GM21529 (cell line): ENCODE results near the gene IL4I1.

Source experiments
- ATAC-seq: cut with Tn5 transposase; IDR thresholded peaks from one replicate; pipeline ENCODE4 v1.9.1; 2021; ENCODE audit not compliant: unreplicated experiment

The IL4I1 gene

GRCh38 chr19:49924004-49924880 is 27.6 kb upstream of the IL4I1 start:
- no peak for ATAC-seq

GRCh38 chr19:49923055-49924003 is 26.6 kb upstream of the IL4I1 start:
- ATAC-seq: no peak

- no peak for ATAC-seq
These were observed 25.4 kb upstream of the IL4I1 start for GRCh38 chr19:49921871-49922795.

- no peak for ATAC-seq
These were observed 24.1 kb upstream of the IL4I1 start for GRCh38 chr19:49920624-49921363.

GRCh38 chr19:49918089-49918488 is 21.4 kb upstream of the IL4I1 start:
- no peak for ATAC-seq

GRCh38 chr19:49916839-49917733 is 20.4 kb upstream of the IL4I1 start:
- ATAC-seq: no peak

GRCh38 chr19:49915271-49915670 is 18.6 kb upstream of the IL4I1 start:
- no peak for ATAC-seq

- no peak for ATAC-seq
These were observed 17.0 kb upstream of the IL4I1 start for GRCh38 chr19:49913720-49914119.

GRCh38 chr19:49912965-49913685 is 16.4 kb upstream of the IL4I1 start:
- no peak for ATAC-seq

GRCh38 chr19:49911381-49912145 is 14.9 kb upstream of the IL4I1 start:
- ATAC-seq: peak; percentile 39

GRCh38 chr19:49910179-49910578 is 13.5 kb upstream of the IL4I1 start:
- ATAC-seq: no peak

- no peak for ATAC-seq
These were observed 12.1 kb upstream of the IL4I1 start for GRCh38 chr19:49908480-49909420.

- no peak for ATAC-seq
These were observed 11.2 kb upstream of the IL4I1 start for GRCh38 chr19:49907745-49908446.

- no peak for ATAC-seq
These were observed 10.3 kb upstream of the IL4I1 start for GRCh38 chr19:49906879-49907564.

GRCh38 chr19:49904136-49904535 is 7.4 kb upstream of the IL4I1 start:
- ATAC-seq: no peak
